Measurements from ENCODE around the gene COL5A1.
"Not testable (repeated sequence)": the region's sequence is repeated elsewhere in the genome, so short reads cannot be mapped to it uniquely, and the experiment has no call there.

COL5A1 gene

DNA sequence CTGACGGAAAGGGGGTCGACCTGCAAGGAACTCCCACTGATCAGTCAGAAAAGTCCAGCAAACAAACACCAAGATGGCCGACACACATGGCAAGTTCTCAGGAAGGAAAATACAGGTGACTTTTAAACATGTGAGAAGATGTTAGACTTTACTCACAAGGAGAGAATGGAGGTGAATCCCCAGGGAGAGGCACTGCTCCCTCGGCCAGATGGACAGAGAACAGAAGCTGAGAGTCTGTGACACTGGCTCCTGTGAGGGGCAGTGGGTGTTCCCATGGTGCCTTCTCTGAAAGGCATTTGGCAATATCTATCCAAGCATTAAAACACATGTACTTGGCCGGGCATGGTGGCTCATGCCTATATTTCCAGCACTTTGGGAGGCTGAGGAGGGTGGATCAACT lies 22.8 kb downstream of the COL5A1 start:
- Histone ChIP-seq H3K4me2 (ENCODE audit: insufficient read depth, low read length) (no peak overlapping the region), H4K20me1 (ENCODE audit: insufficient read depth, low read length) (no peaks in the 10 kb centered on the region), H2AFZ (ENCODE audit: low read depth, low read length) (no peak overlapping the region), H3K9me3 (ENCODE audit: insufficient read depth, low read length, severe bottlenecking) (no peaks in the 10 kb centered on the region), H3K79me2 (ENCODE audit: insufficient read depth, low read length) (no peaks in the 10 kb centered on the region), H3K4me1 (ENCODE audit: insufficient read depth, low read length) (no peaks in the 10 kb centered on the region), H3K9ac (ENCODE audit: low read depth, low read length) (no peak overlapping the region), H3K36me3 (ENCODE audit: insufficient read depth, low read length) (no peaks in the 10 kb centered on the region), H3K27ac (ENCODE audit: low read length) (no peak overlapping the region), H3K4me3 (ENCODE audit: low read depth in 1 of 2, low read length in 2 of 2) (no peak overlapping the region), H3K27me3 (ENCODE audit: insufficient read depth, low read length, poor library complexity) (no peaks in the 10 kb centered on the region)
- ATAC-seq (ENCODE audit: insufficient read depth, low read depth) (no peak), DNase-seq (no peak)
- TF ChIP-seq, protein P1, sequence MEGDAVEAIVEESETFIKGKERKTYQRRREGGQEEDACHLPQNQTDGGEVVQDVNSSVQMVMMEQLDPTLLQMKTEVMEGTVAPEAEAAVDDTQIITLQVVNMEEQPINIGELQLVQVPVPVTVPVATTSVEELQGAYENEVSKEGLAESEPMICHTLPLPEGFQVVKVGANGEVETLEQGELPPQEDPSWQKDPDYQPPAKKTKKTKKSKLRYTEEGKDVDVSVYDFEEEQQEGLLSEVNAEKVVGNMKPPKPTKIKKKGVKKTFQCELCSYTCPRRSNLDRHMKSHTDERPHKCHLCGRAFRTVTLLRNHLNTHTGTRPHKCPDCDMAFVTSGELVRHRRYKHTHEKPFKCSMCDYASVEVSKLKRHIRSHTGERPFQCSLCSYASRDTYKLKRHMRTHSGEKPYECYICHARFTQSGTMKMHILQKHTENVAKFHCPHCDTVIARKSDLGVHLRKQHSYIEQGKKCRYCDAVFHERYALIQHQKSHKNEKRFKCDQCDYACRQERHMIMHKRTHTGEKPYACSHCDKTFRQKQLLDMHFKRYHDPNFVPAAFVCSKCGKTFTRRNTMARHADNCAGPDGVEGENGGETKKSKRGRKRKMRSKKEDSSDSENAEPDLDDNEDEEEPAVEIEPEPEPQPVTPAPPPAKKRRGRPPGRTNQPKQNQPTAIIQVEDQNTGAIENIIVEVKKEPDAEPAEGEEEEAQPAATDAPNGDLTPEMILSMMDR (IDR thresholded peaks at IDR 0.05; ENCODE audit: borderline replicate concordance, extremely low read depth, low read length, poor library complexity, severe bottlenecking): no peak
- TF ChIP-seq EZH2 (IDR thresholded peaks at IDR 0.05; ENCODE audit: borderline replicate concordance, low read depth, low read length, severe bottlenecking): no peak

DNA sequence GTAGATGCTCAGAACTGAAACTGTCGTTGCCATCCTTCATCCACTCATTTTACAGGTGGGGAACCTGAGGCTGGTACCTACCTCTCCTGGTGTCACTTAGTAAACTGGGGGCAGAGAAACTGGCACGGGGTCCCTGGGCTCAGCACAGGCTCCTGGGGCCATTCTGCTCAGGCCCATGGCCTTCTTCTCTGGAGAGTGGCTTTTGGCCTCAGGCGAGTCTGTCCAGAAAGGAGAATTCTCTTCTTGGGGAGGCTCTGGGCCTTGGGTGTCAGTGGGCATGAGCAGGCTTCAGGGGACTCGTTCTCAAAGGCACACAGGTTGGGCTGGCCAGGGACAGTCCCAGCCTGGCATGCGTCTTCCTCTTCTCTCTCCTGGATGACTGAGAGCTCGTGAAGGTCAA lies 24.6 kb downstream of the COL5A1 start:
- H2AFZ ChIP-seq (ENCODE audit: low read depth, low read length): no peak overlapping the region
- ATAC-seq (ENCODE audit: insufficient read depth, low read depth): no peak
- H3K4me3 ChIP-seq (ENCODE audit: low read depth in 1 of 2, low read length in 2 of 2): no peak overlapping the region
- no peak overlapping the region for H3K4me2 ChIP-seq (ENCODE audit: insufficient read depth, low read length)
- no peaks in the 10 kb centered on the region for H4K20me1 ChIP-seq (ENCODE audit: insufficient read depth, low read length)
- H3K4me1 ChIP-seq (ENCODE audit: insufficient read depth, low read length): no peaks in the 10 kb centered on the region
- H3K79me2 ChIP-seq (ENCODE audit: insufficient read depth, low read length): no peaks in the 10 kb centered on the region
- H3K9me3 ChIP-seq (ENCODE audit: insufficient read depth, low read length, severe bottlenecking): no peaks in the 10 kb centered on the region
- no peaks in the 10 kb centered on the region for H3K36me3 ChIP-seq (ENCODE audit: insufficient read depth, low read length)
- H3K27ac ChIP-seq (ENCODE audit: low read length): no peak overlapping the region
- TF ChIP-seq, protein P1 (IDR thresholded peaks at IDR 0.05; ENCODE audit: borderline replicate concordance, extremely low read depth, low read length, poor library complexity, severe bottlenecking): no peak
- TF ChIP-seq EZH2 (IDR thresholded peaks at IDR 0.05; ENCODE audit: borderline replicate concordance, low read depth, low read length, severe bottlenecking): no peak
- no peak overlapping the region for H3K9ac ChIP-seq (ENCODE audit: low read depth, low read length)
- H3K27me3 ChIP-seq (ENCODE audit: insufficient read depth, low read length, poor library complexity): no peaks in the 10 kb centered on the region
- DNase-seq: no peak

DNA sequence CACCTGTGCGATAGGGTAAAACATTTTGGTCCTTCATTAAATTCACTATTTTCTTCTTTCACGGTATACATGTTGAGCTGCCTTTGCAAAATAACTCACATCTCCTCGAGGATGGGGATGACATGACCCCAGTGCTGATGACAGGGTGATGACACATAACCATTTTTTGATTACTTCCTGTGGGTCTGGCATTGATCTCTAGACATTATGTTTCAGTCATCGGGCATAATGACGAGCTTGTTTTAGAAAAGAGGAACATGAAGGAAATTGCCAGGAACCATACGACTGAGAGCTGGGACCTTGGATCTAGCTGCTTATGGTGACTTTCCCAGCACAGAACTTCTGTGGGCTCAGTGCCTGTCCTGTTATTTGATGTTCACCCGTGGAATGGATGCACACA lies 25.2 kb downstream of the COL5A1 start:
- H3K4me3 ChIP-seq (ENCODE audit: low read depth in 1 of 2, low read length in 2 of 2): no peak overlapping the region
- H3K4me2 ChIP-seq (ENCODE audit: insufficient read depth, low read length): no peak overlapping the region
- no peaks in the 10 kb centered on the region for H3K9me3 ChIP-seq (ENCODE audit: insufficient read depth, low read length, severe bottlenecking)
- ATAC-seq (ENCODE audit: insufficient read depth, low read depth): no peak
- H3K79me2 ChIP-seq (ENCODE audit: insufficient read depth, low read length): no peaks in the 10 kb centered on the region
- no peak overlapping the region for H3K27ac ChIP-seq (ENCODE audit: low read length)
- H3K9ac ChIP-seq (ENCODE audit: low read depth, low read length): no peak overlapping the region
- H4K20me1 ChIP-seq (ENCODE audit: insufficient read depth, low read length): no peaks in the 10 kb centered on the region
- no peak overlapping the region for H2AFZ ChIP-seq (ENCODE audit: low read depth, low read length)
- TF ChIP-seq, protein P1 (IDR thresholded peaks at IDR 0.05; ENCODE audit: borderline replicate concordance, extremely low read depth, low read length, poor library complexity, severe bottlenecking): no peak
- TF ChIP-seq EZH2 (IDR thresholded peaks at IDR 0.05; ENCODE audit: borderline replicate concordance, low read depth, low read length, severe bottlenecking): no peak
- H3K27me3 ChIP-seq (ENCODE audit: insufficient read depth, low read length, poor library complexity): no peaks in the 10 kb centered on the region
- no peaks in the 10 kb centered on the region for H3K36me3 ChIP-seq (ENCODE audit: insufficient read depth, low read length)
- DNase-seq: no peak
- H3K4me1 ChIP-seq (ENCODE audit: insufficient read depth, low read length): no peaks in the 10 kb centered on the region

DNA sequence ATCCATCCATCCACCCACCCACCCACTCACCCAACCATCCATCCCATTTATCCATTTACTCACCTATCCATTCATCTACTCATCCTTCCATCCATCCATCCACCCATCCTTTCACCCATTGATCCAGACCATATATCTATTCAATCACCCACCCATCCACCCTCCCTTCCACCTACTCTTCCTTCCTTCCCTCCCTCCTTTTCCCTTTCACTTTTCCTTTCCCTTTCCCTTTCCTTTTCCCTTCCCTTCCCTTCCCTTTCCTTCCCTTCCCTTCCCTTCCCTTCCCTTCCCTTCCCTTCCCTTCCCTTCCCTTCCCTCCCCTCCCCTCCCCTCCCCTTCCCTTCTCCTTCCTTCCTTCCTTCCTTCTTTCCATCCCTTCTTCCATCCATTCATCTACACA lies 27.4 kb downstream of the COL5A1 start:
- not testable (repeated sequence) for ATAC-seq (ENCODE audit: insufficient read depth, low read depth); H3K27me3 ChIP-seq (ENCODE audit: insufficient read depth, low read length, poor library complexity); H3K4me2 ChIP-seq (ENCODE audit: insufficient read depth, low read length); H3K9me3 ChIP-seq (ENCODE audit: insufficient read depth, low read length, severe bottlenecking); H3K4me1 ChIP-seq (ENCODE audit: insufficient read depth, low read length); H2AFZ ChIP-seq (ENCODE audit: low read depth, low read length); H3K36me3 ChIP-seq (ENCODE audit: insufficient read depth, low read length); H3K27ac ChIP-seq (ENCODE audit: low read length); H4K20me1 ChIP-seq (ENCODE audit: insufficient read depth, low read length); DNase-seq; H3K4me3 ChIP-seq (ENCODE audit: low read depth in 1 of 2, low read length in 2 of 2); H3K79me2 ChIP-seq (ENCODE audit: insufficient read depth, low read length); H3K9ac ChIP-seq (ENCODE audit: low read depth, low read length)

Data from DND-41 (cell line).